Karpas-422 (cell line): ENCODE data around the gene RFXANK. TPM values are rescaled to one million over a fixed set of nuclear protein-coding genes. Genes with fewer than 3 reads are reported as not detected.

Source experiments
- DNase-seq: peaks from one replicate; pipeline ENCODE4 v3.0.0-alpha.2; 2015
- H2AFZ ChIP-seq: fragments of 200-600 bp; sonication (generic); 2 replicates; pipeline ENCODE4 v1.6.1; 2014; ENCODE audit warnings: antibody characterized with exemption, low read length, mixed read lengths
- H3K27ac ChIP-seq: fragments of 200-600 bp; sonication (generic); 2 replicates; pipeline ENCODE4 v1.5.1; 2014; ENCODE audit warnings: mild to moderate bottlenecking, low read length, moderate library complexity
- H3K27me3 ChIP-seq: fragments of 200-600 bp; sonication (generic); 2 replicates; pipeline ENCODE4 v1.6.1; 2014; ENCODE audit warnings: low read length, mixed read lengths
- H3K36me3 ChIP-seq: fragments of 200-600 bp; sonication (generic); 2 replicates; pipeline ENCODE4 v1.6.1; 2014; ENCODE audit warnings: low read length, mixed read lengths; ENCODE audit not compliant: insufficient read depth
- H3K4me1 ChIP-seq: fragments of 200-600 bp; sonication (generic); 2 replicates; pipeline ENCODE4 v1.6.1; 2014; ENCODE audit warnings: mild to moderate bottlenecking, low read length, mixed read lengths
- H3K4me2 ChIP-seq: fragments of 200-600 bp; sonication (generic); 2 replicates; pipeline ENCODE4 v1.6.1; 2014; ENCODE audit warnings: low read length, low read depth, mild to moderate bottlenecking; ENCODE audit not compliant: poor library complexity, severe bottlenecking
- H3K4me3 ChIP-seq: fragments of 200-600 bp; sonication (generic); 2 replicates; pipeline ENCODE4 v1.5.1; 2014; ENCODE audit warnings: mild to moderate bottlenecking, antibody characterized with exemption, low read length, mixed read lengths
- H3K79me2 ChIP-seq: fragments of 200-600 bp; sonication (generic); 2 replicates; pipeline ENCODE4 v1.6.1; 2014; ENCODE audit warnings: mild to moderate bottlenecking, low read length, mixed read lengths
- H3K9ac ChIP-seq: fragments of 200-600 bp; sonication (generic); 2 replicates; pipeline ENCODE4 v1.6.0; 2014; ENCODE audit warnings: low read length
- H3K9me2 ChIP-seq: fragments of 200-600 bp; sonication (generic), shearing (Covaris generic); replicated peaks from 2 replicates; pipeline ENCODE4 v1.6.0; 2014; ENCODE audit warnings: mild to moderate bottlenecking, low read length, moderate library complexity; ENCODE audit not compliant: insufficient read depth
- H3K9me3 ChIP-seq: fragments of 300-700, 200-600 bp; sonication (generic); 2 replicates; pipeline ENCODE4 v1.6.1; 2014; ENCODE audit warnings: low read length, mixed read lengths
- H4K20me1 ChIP-seq: fragments of 200-600 bp; sonication (generic); 2 replicates; pipeline ENCODE4 v1.6.1; 2014; ENCODE audit warnings: mild to moderate bottlenecking, antibody characterized with exemption, low read length, low read depth; ENCODE audit not compliant: insufficient read depth
- total RNA-seq: library from RNA; depleted of rRNA; stranded (reverse); fragments of >200 nt; shearing (Covaris generic); gene quantifications from 2 replicates; pipeline ENCODE4 v1.2.3, GENCODE V29; 2014; ENCODE audit warnings: low replicate concordance

Gene RFXANK
- total RNA-seq, 1 experiment from 2014 or later: 176 TPM

- H3K9me2 ChIP-seq: no peaks in the 10 kb centered on the region
- peaks cover 52% of the 10 kb centered on the region for H3K79me2 ChIP-seq
- no peaks in the 10 kb centered on the region; the same call in 1 of the 2 replicates for H3K9me3 ChIP-seq
- peak overlapping the region; percentile 100 for H3K9ac ChIP-seq
- H2AFZ ChIP-seq: peak overlapping the region; percentile 99
- peaks cover 26% of the 10 kb centered on the region for H3K4me1 ChIP-seq
- peak overlapping the region; percentile 100 for H3K4me2 ChIP-seq
- peaks cover 10% of the 10 kb centered on the region for H3K36me3 ChIP-seq
- no peak for DNase-seq
- H3K4me3 ChIP-seq: peak overlapping the region; percentile 99
- peak overlapping the region; percentile 95 for H3K27ac ChIP-seq
- no peaks in the 10 kb centered on the region for H4K20me1 ChIP-seq
- H3K27me3 ChIP-seq: no peaks in the 10 kb centered on the region
Measured at GRCh38 chr19:19191768-19192077, 335 bp upstream of the RFXANK start.

GRCh38 chr19:19192910-19193423, 909 bp downstream of the RFXANK start:
- peak; percentile 73 for DNase-seq

GRCh38 chr19:19193926-19194325, 1.9 kb downstream of the RFXANK start:
- Histone ChIP-seq H2AFZ (no peak overlapping the region), H3K9me3 (no peaks in the 10 kb centered on the region), H4K20me1 (no peaks in the 10 kb centered on the region), H3K9me2 (no peaks in the 10 kb centered on the region), H3K4me3 (peak overlapping the region; percentile 76), H3K4me2 (peak overlapping the region; percentile 74), H3K36me3 (peaks cover 13% of the 10 kb centered on the region), H3K79me2 (peaks cover 52% of the 10 kb centered on the region), H3K4me1 (peaks cover 26% of the 10 kb centered on the region), H3K27me3 (no peaks in the 10 kb centered on the region), H3K27ac (no peak overlapping the region), H3K9ac (peak overlapping the region; percentile 90)
- DNase-seq: no peak

More at GRCh38 chr19:19192910-19193423, 909 bp downstream of the RFXANK start:
- H3K27me3 ChIP-seq: no peaks in the 10 kb centered on the region
- peaks cover 14% of the 10 kb centered on the region for H3K36me3 ChIP-seq
- H3K4me3 ChIP-seq: peak overlapping the region; percentile 76
- H3K9me2 ChIP-seq: no peaks in the 10 kb centered on the region
- no peaks in the 10 kb centered on the region for H4K20me1 ChIP-seq
- no peaks in the 10 kb centered on the region for H3K9me3 ChIP-seq
- peaks cover 26% of the 10 kb centered on the region for H3K4me1 ChIP-seq
- peaks cover 52% of the 10 kb centered on the region for H3K79me2 ChIP-seq
- peak overlapping the region; percentile 65 for H3K27ac ChIP-seq
- H3K4me2 ChIP-seq: peak overlapping the region; percentile 74
- H3K9ac ChIP-seq: peak overlapping the region; percentile 90
- 0 out of 2 replicates have a peak overlapping the region, but pooled peaks have one; percentile 38 for H2AFZ ChIP-seq

GRCh38 chr19:19201697-19202630, 9.9 kb downstream of the RFXANK start:
- H3K9me3 ChIP-seq: no peaks in the 10 kb centered on the region
- H3K4me3 ChIP-seq: peak overlapping the region; percentile 92
- peak overlapping the region; percentile 85 for H3K4me2 ChIP-seq
- H3K36me3 ChIP-seq: peaks cover 8% of the 10 kb centered on the region; the same call in 1 of the 2 replicates
- peak overlapping the region; percentile 84 for H3K9ac ChIP-seq
- no peak for DNase-seq
- no peaks in the 10 kb centered on the region for H4K20me1 ChIP-seq
- H3K4me1 ChIP-seq: peaks cover 17% of the 10 kb centered on the region
- no peaks in the 10 kb centered on the region for H3K27me3 ChIP-seq
- no peaks in the 10 kb centered on the region for H3K9me2 ChIP-seq
- H2AFZ ChIP-seq: no peak overlapping the region
- no peak overlapping the region; the same call in 1 of the 2 replicates for H3K27ac ChIP-seq
- H3K79me2 ChIP-seq: peaks cover 15% of the 10 kb centered on the region

- Histone ChIP-seq H3K79me2 (peaks cover 15% of the 10 kb centered on the region), H3K27ac (peak overlapping the region; percentile 40; the same call in 1 of the 2 replicates), H3K4me3 (peak overlapping the region; percentile 92), H3K9ac (peak overlapping the region; percentile 84), H3K4me1 (peaks cover 17% of the 10 kb centered on the region), H2AFZ (no peak overlapping the region), H3K9me2 (no peaks in the 10 kb centered on the region), H4K20me1 (no peaks in the 10 kb centered on the region), H3K36me3 (0 out of 2 replicates have a peak, but pooled peaks cover 3% of the 10 kb centered on the region), H3K9me3 (no peaks in the 10 kb centered on the region), H3K4me2 (peak overlapping the region; percentile 85), H3K27me3 (no peaks in the 10 kb centered on the region)
- DNase-seq: no peak
Measured at GRCh38 chr19:19202707-19203011, 10.6 kb downstream of the RFXANK start.

- H2AFZ ChIP-seq: no peak within 1 kb of the TSS
- peak within 1 kb of the TSS; percentile 85 for H3K4me2 ChIP-seq
- peak within 1 kb of the TSS; percentile 84 for H3K9ac ChIP-seq
- H3K4me1 ChIP-seq: peaks cover 17% of the 10 kb centered on the region
- H3K79me2 ChIP-seq: peaks cover 15% of the 10 kb centered on the region
- H3K4me3 ChIP-seq: peak within 1 kb of the TSS; percentile 92
- H3K27me3 ChIP-seq: no peaks in the 10 kb centered on the region
- peak within 1 kb of the TSS; percentile 40; the same call in 1 of the 2 replicates for H3K27ac ChIP-seq
- no peaks in the 10 kb centered on the region for H3K9me3 ChIP-seq
- H4K20me1 ChIP-seq: no peaks in the 10 kb centered on the region
- peak; percentile 98 for DNase-seq
- H3K9me2 ChIP-seq: no peaks in the 10 kb centered on the region
- 0 out of 2 replicates have a peak, but pooled peaks cover 3% of the 10 kb centered on the region for H3K36me3 ChIP-seq
Measured at GRCh38 chr19:19203012-19203856, 11.2 kb downstream of the RFXANK start, which contains the start of gene NR2C2AP. Gene NR2C2AP, minus strand, starts transcription at chr19:19203414. Its CDS starts 354 bp downstream, at chr19:19203060.

GRCh38 chr19:19204181-19204580, 12.1 kb downstream of the RFXANK start:
- Histone ChIP-seq H3K79me2 (peaks cover 15% of the 10 kb centered on the region), H3K9me3 (no peaks in the 10 kb centered on the region), H3K36me3 (no peaks in the 10 kb centered on the region), H3K9ac (no peak overlapping the region), H4K20me1 (no peaks in the 10 kb centered on the region), H3K27ac (no peak overlapping the region), H3K9me2 (no peaks in the 10 kb centered on the region), H2AFZ (no peak overlapping the region), H3K4me3 (no peak overlapping the region), H3K4me2 (no peak overlapping the region), H3K27me3 (no peaks in the 10 kb centered on the region), H3K4me1 (peaks cover 17% of the 10 kb centered on the region)
- no peak for DNase-seq
